ENCODE measurements around the gene KCNMB4. TPM values are rescaled to one million over a fixed set of nuclear protein-coding genes. Genes with fewer than 3 reads are reported as not detected.

Gene KCNMB4
- total RNA-seq, 1 donor = 7.3 TPM

DNA sequence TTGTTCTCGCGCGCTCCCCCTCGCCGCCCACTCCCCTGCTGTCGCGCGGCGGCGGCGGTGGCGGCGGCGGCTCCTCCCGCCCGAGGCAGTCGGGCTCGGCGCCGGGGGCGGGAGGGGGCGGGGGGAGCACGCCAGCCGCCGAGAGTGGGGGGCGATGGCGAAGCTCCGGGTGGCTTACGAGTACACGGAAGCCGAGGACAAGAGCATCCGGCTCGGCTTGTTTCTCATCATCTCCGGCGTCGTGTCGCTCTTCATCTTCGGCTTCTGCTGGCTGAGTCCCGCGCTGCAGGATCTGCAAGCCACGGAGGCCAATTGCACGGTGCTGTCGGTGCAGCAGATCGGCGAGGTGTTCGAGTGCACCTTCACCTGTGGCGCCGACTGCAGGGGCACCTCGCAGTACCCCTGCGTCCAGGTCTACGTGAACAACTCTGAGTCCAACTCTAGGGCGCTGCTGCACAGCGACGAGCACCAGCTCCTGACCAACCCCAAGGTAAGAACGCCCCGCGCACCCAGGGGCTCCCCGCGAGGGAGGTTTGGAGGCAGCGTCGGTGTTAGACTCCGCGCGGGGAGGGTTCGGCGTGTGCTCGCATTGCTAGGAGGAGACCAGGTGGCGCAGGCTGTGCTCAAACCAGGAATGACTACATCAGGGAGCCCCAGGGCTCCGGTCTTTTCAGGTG, 629 bp downstream of the KCNMB4 start:
- DNase-seq (ENCODE audit: low read depth) = peak; percentile 21
- peak overlapping the region; percentile 67 for H3K4me3 ChIP-seq (ENCODE audit: low read depth, low read length)
- TF ChIP-seq, protein P1, sequence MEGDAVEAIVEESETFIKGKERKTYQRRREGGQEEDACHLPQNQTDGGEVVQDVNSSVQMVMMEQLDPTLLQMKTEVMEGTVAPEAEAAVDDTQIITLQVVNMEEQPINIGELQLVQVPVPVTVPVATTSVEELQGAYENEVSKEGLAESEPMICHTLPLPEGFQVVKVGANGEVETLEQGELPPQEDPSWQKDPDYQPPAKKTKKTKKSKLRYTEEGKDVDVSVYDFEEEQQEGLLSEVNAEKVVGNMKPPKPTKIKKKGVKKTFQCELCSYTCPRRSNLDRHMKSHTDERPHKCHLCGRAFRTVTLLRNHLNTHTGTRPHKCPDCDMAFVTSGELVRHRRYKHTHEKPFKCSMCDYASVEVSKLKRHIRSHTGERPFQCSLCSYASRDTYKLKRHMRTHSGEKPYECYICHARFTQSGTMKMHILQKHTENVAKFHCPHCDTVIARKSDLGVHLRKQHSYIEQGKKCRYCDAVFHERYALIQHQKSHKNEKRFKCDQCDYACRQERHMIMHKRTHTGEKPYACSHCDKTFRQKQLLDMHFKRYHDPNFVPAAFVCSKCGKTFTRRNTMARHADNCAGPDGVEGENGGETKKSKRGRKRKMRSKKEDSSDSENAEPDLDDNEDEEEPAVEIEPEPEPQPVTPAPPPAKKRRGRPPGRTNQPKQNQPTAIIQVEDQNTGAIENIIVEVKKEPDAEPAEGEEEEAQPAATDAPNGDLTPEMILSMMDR (IDR thresholded peaks at IDR 0.05; ENCODE audit: insufficient read depth, low read depth, low read length) = no peak

DNA sequence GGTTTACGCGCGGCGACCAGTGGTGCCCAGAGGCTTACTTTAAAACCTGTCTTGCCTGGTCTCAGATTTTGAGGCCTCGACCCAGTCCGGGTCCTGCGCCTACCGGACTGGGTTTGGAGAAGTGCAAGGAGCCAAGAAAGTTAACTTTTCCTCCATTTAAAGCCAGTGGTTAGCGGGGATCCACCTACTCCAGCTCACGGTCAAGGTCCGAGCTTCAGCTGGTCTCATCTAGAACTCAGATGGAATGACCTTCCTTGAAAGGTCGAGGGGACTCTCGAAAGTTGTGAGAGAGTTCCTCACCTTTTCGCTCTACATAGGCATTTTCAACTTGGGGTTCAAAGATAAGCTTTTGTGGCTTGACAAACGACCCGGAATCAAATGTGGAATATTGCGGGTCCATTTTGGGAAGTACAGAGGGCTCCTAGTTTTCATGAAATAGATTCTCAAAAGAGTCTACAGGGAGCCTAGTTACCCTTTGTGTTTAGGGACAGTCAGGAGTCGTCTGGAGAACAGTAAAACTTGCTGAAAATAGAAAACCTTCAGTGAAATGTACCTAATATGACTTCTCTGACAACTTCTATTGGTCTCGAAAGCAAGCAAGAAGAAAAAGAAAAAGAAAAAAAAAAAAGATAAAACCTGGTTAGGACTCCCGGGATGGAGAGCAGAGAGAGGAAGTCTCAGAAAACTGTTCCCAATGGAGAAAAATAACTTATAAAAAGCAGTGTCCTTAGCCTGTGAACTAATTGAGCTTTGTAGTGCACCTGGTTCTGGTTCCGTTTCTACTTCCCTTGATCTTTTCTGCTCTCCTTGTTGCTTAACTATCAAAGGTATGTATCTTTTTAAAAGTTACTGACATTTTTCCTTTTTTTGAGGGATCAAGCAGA, 1.4 kb downstream of the KCNMB4 start:
- peak overlapping the region; percentile 67 for H3K4me3 ChIP-seq (ENCODE audit: low read depth, low read length)
- peak; percentile 7 for DNase-seq (ENCODE audit: low read depth)

DNA sequence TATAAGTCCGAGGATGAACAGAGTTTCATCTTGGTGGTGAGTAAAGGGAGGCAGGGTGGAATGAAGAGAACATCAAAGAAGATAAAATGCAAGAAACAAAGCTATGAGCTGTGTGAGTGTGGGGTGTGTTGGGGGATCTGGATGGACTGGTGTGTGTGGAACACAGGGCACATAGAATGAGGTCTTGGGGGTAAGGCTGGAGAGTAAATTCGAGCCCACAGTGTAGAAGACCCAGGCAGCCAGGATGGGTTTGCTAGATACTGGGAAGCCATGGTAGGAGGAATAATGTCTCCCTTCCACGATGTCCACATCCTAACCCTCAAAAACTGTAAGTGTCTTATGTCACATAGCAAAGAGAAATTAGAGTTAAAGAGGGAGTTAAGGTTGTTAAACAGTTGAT, 6.8 kb downstream of the KCNMB4 start:
- H3K4me3 ChIP-seq (ENCODE audit: low read depth, low read length) = no peak overlapping the region
- DNase-seq (ENCODE audit: low read depth) = no peak
- TF ChIP-seq, protein P1 (IDR thresholded peaks at IDR 0.05; ENCODE audit: insufficient read depth, low read depth, low read length) = no peak

More for the DNA sequence above, 1.4 kb downstream of the KCNMB4 start:
- TF ChIP-seq, protein P1 (IDR thresholded peaks at IDR 0.05; ENCODE audit: insufficient read depth, low read depth, low read length) = no peak

DNA sequence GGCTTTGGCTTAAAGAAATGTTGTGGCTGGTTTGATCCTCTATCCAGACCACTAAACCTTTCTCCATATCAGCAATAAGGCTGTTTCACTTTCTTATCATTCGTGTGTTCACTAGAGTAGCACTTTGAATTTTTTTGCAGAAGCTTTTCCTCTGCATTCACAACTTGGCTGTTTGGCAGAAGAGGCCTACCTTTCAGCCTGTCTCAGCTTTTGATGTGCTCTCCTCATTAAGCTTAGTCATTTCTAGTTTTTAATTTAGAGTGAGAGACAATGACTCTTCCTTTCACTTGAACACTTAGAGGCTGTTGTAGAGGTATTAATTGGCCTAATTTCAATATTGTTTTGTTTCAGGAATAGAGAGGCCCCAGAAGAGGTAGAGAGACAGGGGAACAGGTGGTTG, 13.8 kb downstream of the KCNMB4 start:
- DNase-seq (ENCODE audit: low read depth) = no peak
- H3K4me3 ChIP-seq (ENCODE audit: low read depth, low read length) = no peak overlapping the region
- TF ChIP-seq, protein P1 (IDR thresholded peaks at IDR 0.05; ENCODE audit: insufficient read depth, low read depth, low read length) = no peak

DNA sequence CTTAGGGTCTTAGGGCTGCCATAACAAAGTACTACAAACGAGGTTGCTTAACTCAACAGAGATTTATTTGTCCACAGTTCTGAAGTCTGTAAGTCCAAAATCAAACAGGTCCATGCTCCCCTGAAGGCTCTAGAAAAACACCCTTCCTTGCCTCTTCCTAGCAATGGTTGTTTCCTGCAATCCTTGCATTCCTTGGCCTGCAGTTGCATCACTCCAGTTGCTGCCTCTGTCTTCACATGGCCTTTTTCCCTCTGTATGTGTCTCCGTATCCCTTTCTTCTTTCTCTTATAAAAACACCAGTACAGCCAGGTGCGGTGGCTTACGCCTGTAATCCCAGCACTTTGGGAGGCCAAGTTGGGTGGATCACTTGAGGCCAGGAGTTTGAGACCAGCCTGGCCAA, 17.4 kb downstream of the KCNMB4 start:
- peak; percentile 32 for DNase-seq (ENCODE audit: low read depth)
- TF ChIP-seq, protein P1 (IDR thresholded peaks at IDR 0.05; ENCODE audit: insufficient read depth, low read depth, low read length) = no peak
- H3K4me3 ChIP-seq (ENCODE audit: low read depth, low read length) = no peak overlapping the region

DNA sequence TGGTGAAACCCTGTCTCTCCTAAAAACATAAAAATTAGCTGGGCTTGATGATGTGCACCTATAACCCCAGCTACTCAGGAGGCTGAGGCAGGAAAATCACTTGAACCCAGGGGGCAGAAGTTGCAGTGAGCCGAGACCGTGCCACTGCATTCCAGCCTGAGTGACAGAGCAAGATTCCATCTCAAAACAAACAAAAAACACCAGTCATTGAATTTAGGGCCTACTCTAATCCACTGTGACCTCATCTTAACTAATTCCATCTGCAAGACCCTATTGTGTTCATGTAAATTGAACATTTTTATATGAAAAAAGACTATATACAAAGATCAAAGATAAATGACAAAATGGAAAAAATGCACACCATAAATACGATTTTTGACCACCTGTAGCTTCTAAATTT, 17.8 kb downstream of the KCNMB4 start:
- no peak for DNase-seq (ENCODE audit: low read depth)
- no peak overlapping the region for H3K4me3 ChIP-seq (ENCODE audit: low read depth, low read length)
- TF ChIP-seq, protein P1 (IDR thresholded peaks at IDR 0.05; ENCODE audit: insufficient read depth, low read depth, low read length) = no peak

All from fibroblast of villous mesenchyme (primary cell).